ENCODE results near the gene PIP5K1A. TPM values are rescaled to one million over a fixed set of nuclear protein-coding genes. Genes with fewer than 3 reads are reported as not detected.

Gene PIP5K1A
- total and polyA plus RNA-seq, 2 of the 8 experiments (the other 6 are each of a cell fraction or from before 2014, with no cell fraction given) = 87.5 to 105 TPM

GRCh38 chr1:151165738-151166504, 32.4 kb upstream of the PIP5K1A start, which contains the start of the genes LYSMD1 and SCNM1:
Gene LYSMD1, minus strand, starts transcription at chr1:151165902. Its CDS starts 644 bp downstream, at chr1:151165258.
Gene SCNM1, plus strand, starts transcription at chr1:151166144. Its CDS starts 9 bp downstream, at chr1:151166153.
- DNase-seq (ENCODE audit: low read depth in 1 of 2, low spot score in 2 of 2) = peak; percentile 90 to 93
- Histone ChIP-seq H2AK5ac (ENCODE audit: low read depth, low read length) (no peak within 1 kb of the TSS; the same call in 1 of the 2 replicates), H2BK120ac (replicated peaks; ENCODE audit: low read depth, low read length) (no peak within 1 kb of the TSS), H4K5ac (ENCODE audit: insufficient read length, low read depth, low read length) (peak within 1 kb of the TSS; percentile 22), H3K14ac (ENCODE audit: insufficient read length) (no peak within 1 kb of the TSS), H3K23me2 (ENCODE audit: low read depth, low read length) (peaks cover 17% of the 10 kb centered on the region), H3K4me2 (ENCODE audit: insufficient read depth in 1 of 2, low read depth in 2 of 2, low read length in 2 of 2) (peak within 1 kb of the TSS; percentile 86 to 89), H2BK15ac (ENCODE audit: low read length) (0 out of 2 replicates have a peak within 1 kb of the TSS, but pooled peaks have one; percentile 10), H4K91ac (replicated peaks; ENCODE audit: insufficient read length, low read length) (no peak within 1 kb of the TSS), H3K79me2 (ENCODE audit: control insufficient read depth in 1 of 2, insufficient read depth in 2 of 2, low read length in 2 of 2) (peaks cover 0 to 12% of the 10 kb centered on the region in 2 experiments; a peak in 2 of 4 replicates), H3K4me3 (ENCODE audit: extremely low read depth in 1 of 4, insufficient read depth in 2 of 4, low read depth in 3 of 4, low read length in 4 of 4) (peak within 1 kb of the TSS; percentile 80 to 99 (median 95)), H2BK5ac (ENCODE audit: low read depth, low read length) (peak within 1 kb of the TSS; percentile 85), H4K20me1 (replicated peaks in 1 of 2; ENCODE audit: control insufficient read depth in 1 of 2, insufficient read depth in 2 of 2, low read length in 2 of 2) (no peaks in the 10 kb centered on the region), H2BK20ac (ENCODE audit: low read length) (0 out of 2 replicates have a peak within 1 kb of the TSS, but pooled peaks have one; percentile 15), H3K56ac (replicated peaks; ENCODE audit: insufficient read length, low read depth, low read length) (peak within 1 kb of the TSS; percentile 56), H3K27me3 (replicated peaks in 1 of 4; ENCODE audit: control insufficient read depth in 3 of 4, extremely low read depth in 1 of 4, insufficient read depth in 3 of 4, low read length in 3 of 4) (no peaks in the 10 kb centered on the region), H2BK12ac (ENCODE audit: low read depth, low read length) (peak within 1 kb of the TSS; percentile 20; the same call in 1 of the 2 replicates), H2AFZ (ENCODE audit: low read length) (peak within 1 kb of the TSS; percentile 93), H3K27ac (ENCODE audit: low read depth, low read length) (peak within 1 kb of the TSS; percentile 42), H3K9ac (replicated peaks in 1 of 4; ENCODE audit: extremely low read depth in 1 of 4, low read depth in 3 of 4, low read length in 3 of 4) (peak within 1 kb of the TSS; percentile 79 to 89 (median 81)), H3K36me3 (ENCODE audit: control insufficient read depth in 2 of 4, insufficient read depth in 4 of 4, low read length in 3 of 4) (peaks cover 0 to 18% (median 5%) of the 10 kb centered on the region in 4 experiments; a peak in 5 of 8 replicates), H3K4me1 (replicated peaks in 1 of 4; ENCODE audit: control insufficient read depth in 3 of 4, insufficient read depth in 4 of 4, low read length in 3 of 4) (peaks cover 5 to 10% (median 5%) of the 10 kb centered on the region in 4 experiments), H3K4ac (replicated peaks; ENCODE audit: insufficient read length, low read depth, low read length) (no peak within 1 kb of the TSS), H3K23ac (ENCODE audit: insufficient read length) (no peak within 1 kb of the TSS), H4K8ac (ENCODE audit: extremely low read depth, insufficient read depth, low read length) (peak within 1 kb of the TSS; percentile 86), H3K18ac (ENCODE audit: extremely low read depth, low read length) (peak within 1 kb of the TSS; percentile 89; the same call in 1 of the 2 replicates), H3K79me1 (ENCODE audit: low read depth, low read length) (0 out of 2 replicates have a peak, but pooled peaks cover 3% of the 10 kb centered on the region), H3K9me3 (ENCODE audit: insufficient read depth in 2 of 2, low read depth in 1 of 2, low read length in 1 of 2) (no peaks in the 10 kb centered on the region)
- peak; percentile 92 for FAIRE-seq
- CTCF ChIA-PET (ENCODE audit: partially characterized antibody) = interaction anchor here (1.0 to 2.7 kb wide), 8 partner anchors 10 to 118 kb away, joined by 3 to 11 read pairs (median 4); partner anchors contain the start of genes C1orf56, TMOD4 and VPS72
- WGBS, 2 experiments (ENCODE audit: extremely low coverage in 1 of 2, insufficient coverage in 1 of 2, insufficient read length in 1 of 2, insufficient replicate concordance in 2 of 2, low coverage in 1 of 2, low lambda C conversion rate in 2 of 2, missing lambda C conversion rate in 1 of 2) = 2% methylated on average over 38 of the region's 38 CpGs; no CpG with 5 or more reads in 1 of the 2 experiments
- POLR2A ChIA-PET (ENCODE audit: partially characterized antibody) = interaction anchor here (0.6 to 2.4 kb wide), 17 partner anchors 9 to 198 kb away, joined by 3 to 13 read pairs (median 5); partner anchors contain the start of genes PSMD4, TMOD4 and TNFAIP8L2
- TF ChIP-seq EGR1 (IDR thresholded peaks at IDR 0.05; ENCODE audit: borderline replicate concordance, low read depth, low read length) (peak; percentile 93), RNF2 (IDR thresholded peaks at IDR 0.05; ENCODE audit: borderline replicate concordance, low read depth, low read length, missing control alignments, poor library complexity, severe bottlenecking) (no peak), CEBPB (IDR thresholded peaks at IDR 0.05; ENCODE audit: low read depth, low read length) (peak; percentile 55; the same call in 1 of the 2 replicates), YY1 (IDR thresholded peaks at IDR 0.05; ENCODE audit: low read depth, low read length) (peak; percentile 78), HDAC2 (IDR thresholded peaks at IDR 0.05; ENCODE audit: borderline replicate concordance in 1 of 2, low read depth in 2 of 2, low read length in 2 of 2) (peak; percentile 49 to 68; a peak in 2 of 4 replicates), SIN3A (conservative IDR thresholded peaks at IDR 0.05 in 1 of 2, IDR thresholded peaks at IDR 0.05 in 1 of 2; ENCODE audit: low read depth in 1 of 2, low read length in 2 of 2) (peak; percentile 93 to 98; a peak in 3 of 4 replicates), TAF7 (optimal IDR thresholded peaks at IDR 0.05; ENCODE audit: borderline replicate concordance, low read depth, low read length) (peak; percentile 68), GTF2F1 (IDR thresholded peaks at IDR 0.05; ENCODE audit: borderline replicate concordance, low read depth, low read length) (peak; percentile 84; the same call in 1 of the 2 replicates), EP300 (IDR thresholded peaks at IDR 0.05; ENCODE audit: borderline replicate concordance in 1 of 2, low read depth in 2 of 2, low read length in 2 of 2) (peak in 1 of 2 experiments; percentile 71; a peak in 1 of 3 replicates)

Data from H1 (cell line).